ENCODE results near the gene SNX20.

SNX20 gene

GRCh38 chr16:50641818-50642187, 39.3 kb downstream of the SNX20 start:
- no peak for TF ChIP-seq FOXP2 (optimal IDR thresholded peaks at IDR 0.05; ENCODE audit: borderline replicate concordance, extremely low read depth, extremely low read length, insufficient read depth)
- TF ChIP-seq POLR2AphosphoS5 (IDR thresholded peaks at IDR 0.05; ENCODE audit: low read depth, low read length), result no peak
- no peak for TF ChIP-seq REST (IDR thresholded peaks at IDR 0.05; ENCODE audit: insufficient read depth in 1 of 2, low read depth in 2 of 2, low read length in 2 of 2)
- TF ChIP-seq TAF1 (IDR thresholded peaks at IDR 0.05; ENCODE audit: borderline replicate concordance, insufficient read depth, low read length), result no peak
- TF ChIP-seq SIN3A (IDR thresholded peaks at IDR 0.05; ENCODE audit: borderline replicate concordance, insufficient read depth, low read length), result no peak

- no peak for TF ChIP-seq TAF1 (IDR thresholded peaks at IDR 0.05; ENCODE audit: borderline replicate concordance, insufficient read depth, low read length)
- TF ChIP-seq REST (IDR thresholded peaks at IDR 0.05; ENCODE audit: insufficient read depth in 1 of 2, low read depth in 2 of 2, low read length in 2 of 2), result no peak
- no peak for TF ChIP-seq SIN3A (IDR thresholded peaks at IDR 0.05; ENCODE audit: borderline replicate concordance, insufficient read depth, low read length)
- TF ChIP-seq POLR2AphosphoS5 (IDR thresholded peaks at IDR 0.05; ENCODE audit: low read depth, low read length), result no peak
- no peak for TF ChIP-seq FOXP2 (optimal IDR thresholded peaks at IDR 0.05; ENCODE audit: borderline replicate concordance, extremely low read depth, extremely low read length, insufficient read depth)
Measured at GRCh38 chr16:50640919-50641817, 39.9 kb downstream of the SNX20 start.

- TF ChIP-seq POLR2AphosphoS5 (IDR thresholded peaks at IDR 0.05; ENCODE audit: low read depth, low read length) (no peak), REST (IDR thresholded peaks at IDR 0.05; ENCODE audit: insufficient read depth in 1 of 2, low read depth in 2 of 2, low read length in 2 of 2) (no peak), SIN3A (IDR thresholded peaks at IDR 0.05; ENCODE audit: borderline replicate concordance, insufficient read depth, low read length) (no peak), TAF1 (IDR thresholded peaks at IDR 0.05; ENCODE audit: borderline replicate concordance, insufficient read depth, low read length) (no peak), FOXP2 (optimal IDR thresholded peaks at IDR 0.05; ENCODE audit: borderline replicate concordance, extremely low read depth, extremely low read length, insufficient read depth) (no peak)
Measured at GRCh38 chr16:50640391-50640790, 40.7 kb downstream of the SNX20 start.

DNA sequence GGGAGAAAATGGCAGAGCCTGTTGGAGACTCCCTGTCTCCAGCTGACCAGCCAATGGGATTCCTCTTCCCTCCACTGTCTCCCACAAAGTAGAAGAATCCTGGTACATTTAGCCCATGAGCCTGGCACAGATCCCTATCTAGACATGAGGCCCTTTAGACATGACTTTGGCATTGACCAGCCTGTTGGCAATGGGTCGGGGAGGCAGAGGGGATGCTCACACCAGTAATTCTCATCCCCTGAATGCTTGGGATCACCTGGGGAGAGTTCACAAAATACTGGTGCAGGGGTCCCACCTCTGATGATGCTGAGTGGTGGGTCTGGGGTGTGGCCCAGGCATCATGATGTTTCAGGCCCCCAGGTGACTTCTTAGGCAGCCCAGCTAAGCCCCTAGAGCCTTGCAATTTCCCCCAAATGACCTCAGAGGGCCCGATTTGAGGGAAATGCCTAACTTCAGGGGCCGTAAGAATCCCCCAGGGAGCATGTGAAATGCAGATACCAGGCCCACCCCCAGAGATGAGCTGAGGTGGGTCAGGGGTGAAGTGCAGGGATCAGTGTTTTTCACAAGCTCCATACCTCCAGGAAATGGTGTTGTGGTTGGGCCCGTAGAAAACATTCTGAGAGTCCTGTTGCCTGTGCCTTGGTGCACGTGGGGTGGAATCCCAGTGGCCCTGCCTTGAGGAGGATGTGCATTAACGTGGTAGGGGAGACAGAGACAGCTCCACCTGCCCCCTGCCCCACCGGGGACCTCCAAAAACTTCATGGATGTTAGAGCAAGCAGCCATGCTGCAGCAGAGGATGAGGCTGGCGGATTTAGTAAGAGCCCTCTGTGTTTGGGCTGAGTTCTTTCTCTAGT, 42.1 kb downstream of the SNX20 start:
- no peak for TF ChIP-seq FOXP2 (optimal IDR thresholded peaks at IDR 0.05; ENCODE audit: borderline replicate concordance, extremely low read depth, extremely low read length, insufficient read depth)
- no peak for TF ChIP-seq POLR2AphosphoS5 (IDR thresholded peaks at IDR 0.05; ENCODE audit: low read depth, low read length)
- no peak for TF ChIP-seq SIN3A (IDR thresholded peaks at IDR 0.05; ENCODE audit: borderline replicate concordance, insufficient read depth, low read length)
- no peak for TF ChIP-seq TAF1 (IDR thresholded peaks at IDR 0.05; ENCODE audit: borderline replicate concordance, insufficient read depth, low read length)
- no peak for TF ChIP-seq REST (IDR thresholded peaks at IDR 0.05; ENCODE audit: insufficient read depth in 1 of 2, low read depth in 2 of 2, low read length in 2 of 2)

Data from PFSK-1 (cell line).